Pancreas (tissue), 10 donors: ENCODE measurements around the gene ACER2. TPM values are rescaled to one million over a fixed set of nuclear protein-coding genes. Genes with fewer than 3 reads are reported as not detected.

Experiments used
- ATAC-seq, 4 donors: fragments of 200-7000 bp; cut with Tn5 transposase; one replicate each; pipeline versions ENCODE4 v1.8.0 to v1.9.1; 2020; ENCODE audit warnings: mild to moderate bottlenecking in 4 of 4, moderate library complexity in 4 of 4
- DNase-seq, 6 donors: peaks; one replicate each; pipeline ENCODE4 v3.0.0-alpha.2; 2020
- FAIRE-seq: peaks from 2 replicates; lab custom pipeline; 2012; peaks lifted over from hg19 to GRCh38; lab: Jason Lieb, UNC
- H3K27ac ChIP-seq, 4 donors: fragments of 200-600 bp; sonication (generic); 1 replicate in 3 of 4; 2 replicates in 1 of 4; pipeline versions ENCODE4 v1.5.0 to v1.8.0; 2020
- H3K27me3 ChIP-seq, 4 donors: fragments of 200-600 bp; one replicate each; pipeline ENCODE4 v1.8.0; 2021
- H3K36me3 ChIP-seq, 3 donors: fragments of 200-600 bp; sonication (generic) in 1 of 3; one replicate each; pipeline versions ENCODE4 v1.5.0 to v1.8.0; 2020 to 2021
- H3K4me1 ChIP-seq, 3 donors: fragments of 200-600 bp; one replicate each; pipeline ENCODE4 v1.8.0; 2021
- H3K4me3 ChIP-seq, 4 donors: fragments of 200-600 bp; sonication (generic) in 2 of 4; one replicate each; pipeline versions ENCODE4 v1.5.0 to v1.8.0; 2020 to 2021
- H3K9me3 ChIP-seq, 4 donors: fragments of 200-600 bp; one replicate each; pipeline ENCODE4 v1.8.0; 2021
- whole genome bisulfite sequencing, 2 donors: extraction: QIAGEN DNeasy Blood & Tissue Kit; methylation state at CpG; one replicate each; pipeline ENCODE4 v1.1.7; 2013; 5-methylcytosine and 5-hydroxymethylcytosine counted together
- intact Hi-C, 3 donors: fragments of 100-400 bp; cut with DNase I; formaldehyde crosslinking; loops; one replicate each; pipeline versions ENCODE4 v1.11.1 to v1.14.2; 2022
- polyA plus RNA-seq, 2 donors: library from polyadenylated mRNA; stranded (reverse); fragments of 200-250 nt; gene quantifications; one replicate each; pipeline ENCODE4 v1.2.3, GENCODE V29; 2013
- total RNA-seq, 6 donors: library from RNA; stranded (reverse); fragmentation: NEBNext Ultra II Directional in 4 of 6; extraction: Animal tissue kit (Norgen Biotek cat#: 25700) in 4 of 6; gene quantifications; one replicate each; pipeline versions ENCODE4 v1.2.1 to v1.2.4, GENCODE V29; 2021 to 2023
- TF ChIP-seq, protein P1 (sequence below), 4 donors: fragments of 200-600 bp; sonication (generic) in 3 of 4; IDR thresholded peaks; one replicate each; pipeline versions ENCODE4 v1.5.0 to v1.8.0; 2021; ENCODE audit warnings: antibody characterized with exemption in 4 of 4
- donor health status: healthy with polysubstance abuse.
- donor health status: DM: no; HTN: no; CAD: no; lungs with moderate emphysema.
- donor health status: DM: no; HTN: no; CAD: no.
- donor health status: control.
- donor health status: control.
- donor health status: Bipolar disorder and iron deficiency.
- donor health status: DM: yes; HTN: yes; CAD: no.
- donor health status: DM: no; HTN: no; CAD: no.
- donor health status: DM: no; HTN: no; CAD: no.
- donor health status: DM: yes; HTN: yes; CAD: no.

ACER2 gene
- total and polyA plus RNA-seq, 8 donors = 0.84 to 8.8 (median 4.9) TPM

DNA sequence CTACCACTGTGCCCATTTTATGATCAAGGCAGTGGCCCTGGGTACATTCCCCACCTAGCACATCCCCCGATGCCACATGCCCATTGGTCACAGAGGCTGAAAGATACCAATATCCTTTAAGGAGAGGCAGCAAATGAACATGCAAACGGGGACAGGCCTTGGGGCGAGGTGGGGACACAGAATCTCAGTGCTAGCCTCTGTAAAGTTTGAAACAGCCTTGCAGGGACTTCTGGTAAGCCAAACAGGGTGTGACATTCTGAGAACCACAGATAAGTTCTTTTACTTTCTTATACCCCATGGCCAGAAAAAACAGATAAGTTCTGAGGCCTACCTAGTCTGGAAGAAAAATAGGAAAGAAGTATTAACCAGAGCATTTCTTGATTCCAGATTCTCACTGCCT is 60.5 kb downstream of the ACER2 start:
- Histone ChIP-seq H3K27ac (no peak overlapping the region), H3K36me3 (no peaks in the 10 kb centered on the region), H3K27me3 (no peaks in the 10 kb centered on the region), H3K4me3 (no peak overlapping the region), H3K9me3 (no peaks in the 10 kb centered on the region), H3K4me1 (no peaks in the 10 kb centered on the region)
- FAIRE-seq = no peak
- 76 to 82% methylated on average over 3 of the region's 3 CpGs for WGBS, 2 donors
- ATAC-seq = no peak
- intact Hi-C loops = no loop called here
- TF ChIP-seq, protein P1, sequence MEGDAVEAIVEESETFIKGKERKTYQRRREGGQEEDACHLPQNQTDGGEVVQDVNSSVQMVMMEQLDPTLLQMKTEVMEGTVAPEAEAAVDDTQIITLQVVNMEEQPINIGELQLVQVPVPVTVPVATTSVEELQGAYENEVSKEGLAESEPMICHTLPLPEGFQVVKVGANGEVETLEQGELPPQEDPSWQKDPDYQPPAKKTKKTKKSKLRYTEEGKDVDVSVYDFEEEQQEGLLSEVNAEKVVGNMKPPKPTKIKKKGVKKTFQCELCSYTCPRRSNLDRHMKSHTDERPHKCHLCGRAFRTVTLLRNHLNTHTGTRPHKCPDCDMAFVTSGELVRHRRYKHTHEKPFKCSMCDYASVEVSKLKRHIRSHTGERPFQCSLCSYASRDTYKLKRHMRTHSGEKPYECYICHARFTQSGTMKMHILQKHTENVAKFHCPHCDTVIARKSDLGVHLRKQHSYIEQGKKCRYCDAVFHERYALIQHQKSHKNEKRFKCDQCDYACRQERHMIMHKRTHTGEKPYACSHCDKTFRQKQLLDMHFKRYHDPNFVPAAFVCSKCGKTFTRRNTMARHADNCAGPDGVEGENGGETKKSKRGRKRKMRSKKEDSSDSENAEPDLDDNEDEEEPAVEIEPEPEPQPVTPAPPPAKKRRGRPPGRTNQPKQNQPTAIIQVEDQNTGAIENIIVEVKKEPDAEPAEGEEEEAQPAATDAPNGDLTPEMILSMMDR (IDR thresholded peaks at IDR 0.05) = no peak
- DNase-seq = no peak

DNA sequence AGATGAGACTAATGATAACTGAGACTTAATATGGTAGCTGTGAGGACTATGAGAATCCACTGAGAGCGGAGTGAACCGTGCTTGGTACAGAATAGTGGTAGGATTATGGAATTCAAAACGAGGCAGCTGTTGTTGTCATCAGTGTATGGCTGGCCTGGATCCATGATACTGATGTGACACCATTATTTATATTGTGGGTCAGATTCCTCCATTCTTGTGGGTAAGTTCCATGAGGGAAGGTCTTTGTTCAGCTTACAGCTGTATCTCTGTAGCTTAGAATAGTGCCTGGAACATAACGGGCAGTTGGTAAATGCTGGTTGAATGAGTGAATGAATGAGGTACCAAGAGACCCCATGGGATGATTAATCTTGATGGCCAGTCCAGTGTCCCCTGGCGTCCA is 61.8 kb downstream of the ACER2 start:
- ATAC-seq = no peak
- FAIRE-seq = no peak
- DNase-seq = no peak
- Histone ChIP-seq H3K4me3 (no peak overlapping the region), H3K27ac (no peak overlapping the region), H3K36me3 (no peaks in the 10 kb centered on the region), H3K9me3 (no peaks in the 10 kb centered on the region), H3K27me3 (no peaks in the 10 kb centered on the region), H3K4me1 (no peaks in the 10 kb centered on the region)
- intact Hi-C loops = no loop called here
- TF ChIP-seq, protein P1 (IDR thresholded peaks at IDR 0.05) = no peak
- 48 to 51% methylated on average over 5 of the region's 5 CpGs for WGBS, 2 donors

DNA sequence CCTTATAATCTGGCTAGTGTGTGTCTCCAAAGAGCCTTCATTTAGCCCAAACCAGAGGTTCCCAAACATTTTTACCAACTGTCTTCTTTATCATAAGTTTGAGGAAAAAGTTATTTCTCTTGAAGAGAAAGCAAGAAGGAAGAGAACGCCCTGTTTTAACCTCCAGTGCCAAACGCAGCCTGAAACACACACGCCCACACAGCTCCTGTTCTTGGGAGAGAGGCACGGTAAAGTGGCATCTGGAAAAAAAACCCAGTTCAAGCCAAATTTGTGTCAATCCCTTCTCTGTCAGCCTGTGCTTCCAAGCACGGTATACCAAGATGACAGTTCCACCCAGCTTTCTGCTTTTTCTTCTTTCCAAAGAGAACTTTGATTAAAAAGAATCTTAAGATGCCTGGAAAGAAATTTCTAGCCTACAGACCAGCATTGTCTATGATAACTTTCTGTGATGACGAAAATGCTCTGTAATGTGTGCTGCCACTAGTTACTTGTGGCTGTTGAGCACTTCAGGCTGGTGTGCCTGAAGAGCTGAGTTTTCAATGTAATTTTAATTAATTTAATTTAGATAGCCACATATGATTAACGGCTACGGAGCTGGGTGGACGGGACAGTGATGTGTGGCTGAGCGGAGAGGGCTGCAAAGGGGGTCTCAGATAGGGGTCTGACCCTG is 62.3 kb downstream of the ACER2 start:
- intact Hi-C loops = no loop called here
- no peak overlapping the region for H3K4me3 ChIP-seq
- no peak overlapping the region for H3K27ac ChIP-seq
- no peaks in the 10 kb centered on the region for H3K36me3 ChIP-seq
- ATAC-seq = no peak
- H3K9me3 ChIP-seq = no peaks in the 10 kb centered on the region
- no peaks in the 10 kb centered on the region for H3K4me1 ChIP-seq
- H3K27me3 ChIP-seq = no peaks in the 10 kb centered on the region
- 41 to 47% methylated on average over 10 of the region's 10 CpGs for WGBS, 2 donors
- DNase-seq = no peak
- FAIRE-seq = no peak
- TF ChIP-seq, protein P1 (IDR thresholded peaks at IDR 0.05) = no peak

DNA sequence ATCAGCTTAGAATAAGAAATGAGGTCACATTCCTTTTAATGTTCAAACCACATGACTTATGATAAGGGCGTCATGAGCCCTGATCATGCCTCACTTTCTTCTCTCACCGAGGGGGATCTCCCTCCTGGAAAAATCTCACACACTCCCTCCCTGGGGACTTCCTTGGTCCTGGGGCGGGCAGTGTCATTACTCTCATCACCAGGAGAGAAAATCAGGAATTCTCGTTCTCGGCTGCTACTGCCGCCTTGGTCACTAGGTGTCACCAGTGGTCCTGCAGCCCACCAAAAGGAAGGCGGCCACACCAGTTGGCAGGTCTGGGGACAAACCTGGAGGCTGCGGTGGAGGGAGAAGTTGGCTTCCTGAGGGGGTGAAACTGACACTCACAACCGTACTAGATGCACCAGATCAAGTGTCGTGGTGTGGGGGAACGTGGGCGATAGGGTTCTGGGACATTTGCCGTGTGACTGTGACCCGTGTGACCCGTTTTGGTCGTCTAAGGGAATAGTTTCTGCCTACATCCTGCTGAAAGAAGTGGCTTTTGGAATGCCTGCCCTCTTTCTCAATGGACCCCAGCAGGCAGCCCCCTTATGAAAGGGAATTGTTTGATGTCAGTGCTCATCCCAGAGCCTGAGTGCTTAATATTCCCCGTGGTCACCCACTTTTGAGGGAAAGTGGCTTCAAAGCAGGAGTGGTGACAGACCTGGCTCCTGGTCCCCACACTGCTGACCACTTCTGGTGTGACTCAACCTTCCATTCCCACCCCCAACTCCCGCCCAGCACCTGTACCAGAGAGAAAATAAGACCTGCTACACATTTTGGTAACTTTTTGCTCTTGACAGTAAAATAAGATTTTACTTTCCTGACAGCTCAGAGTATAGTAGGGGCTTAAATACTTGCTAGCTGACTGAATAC is 63.2 kb downstream of the ACER2 start:
- no peak for FAIRE-seq
- Histone ChIP-seq H3K9me3 (no peaks in the 10 kb centered on the region), H3K27me3 (no peaks in the 10 kb centered on the region), H3K4me1 (no peaks in the 10 kb centered on the region), H3K36me3 (no peaks in the 10 kb centered on the region), H3K27ac (no peak overlapping the region), H3K4me3 (peak overlapping the region in 1 of 4 donors; percentile 10)
- ATAC-seq = peak; percentile 80 to 94 (median 83)
- 8 to 9% methylated on average over 18 of the region's 18 CpGs for WGBS, 2 donors
- DNase-seq = peak; percentile 8 to 70 (median 55)
- intact Hi-C loops = no loop called here
- TF ChIP-seq, protein P1 (IDR thresholded peaks at IDR 0.05) = peak; percentile 39 to 60 (median 49)
